Endothelial cell of umbilical vein (primary cell): Measurements from ENCODE around the gene TRAPPC2L.

Source experiments
- EZH2 ChIP-seq: IDR thresholded peaks from 2 replicates; pipeline ENCODE4 v1.6.1; 2012; ENCODE audit warnings: borderline replicate concordance, low read depth, mild to moderate bottlenecking, moderate library complexity, low read length, inconsistent platforms; ENCODE audit not compliant: severe bottlenecking
- JUN ChIP-seq: IDR thresholded peaks from 2 replicates; pipeline ENCODE4 v1.6.1; 2011; ENCODE audit warnings: borderline replicate concordance, low read depth; ENCODE audit not compliant: insufficient read length, insufficient read depth
- POLR2A ChIP-seq: IDR thresholded peaks from 2 replicates; pipeline ENCODE4 v1.6.1; 2012; ENCODE audit warnings: low read depth, mild to moderate bottlenecking, control low read depth, low read length
- POLR2AphosphoS5 ChIP-seq: IDR thresholded peaks from 2 replicates; pipeline ENCODE4 v1.6.1; 2012; ENCODE audit warnings: low read depth, mild to moderate bottlenecking, control low read depth, low read length, moderate library complexity; ENCODE audit not compliant: insufficient read depth
- TF ChIP-seq, protein P1 (sequence below), 2 donors: IDR thresholded peaks; 1 replicate in 1 of 2; 2 replicates in 1 of 2; pipeline ENCODE4 v1.5.1; 2011; ENCODE audit warnings: low read length in 2 of 2, mild to moderate bottlenecking in 2 of 2, moderate library complexity in 2 of 2, control low read depth in 1 of 2, inconsistent platforms in 1 of 2, low read depth in 1 of 2; ENCODE audit not compliant: insufficient read depth in 1 of 2; ENCODE audit errors: extremely low read depth in 1 of 2

DNA sequence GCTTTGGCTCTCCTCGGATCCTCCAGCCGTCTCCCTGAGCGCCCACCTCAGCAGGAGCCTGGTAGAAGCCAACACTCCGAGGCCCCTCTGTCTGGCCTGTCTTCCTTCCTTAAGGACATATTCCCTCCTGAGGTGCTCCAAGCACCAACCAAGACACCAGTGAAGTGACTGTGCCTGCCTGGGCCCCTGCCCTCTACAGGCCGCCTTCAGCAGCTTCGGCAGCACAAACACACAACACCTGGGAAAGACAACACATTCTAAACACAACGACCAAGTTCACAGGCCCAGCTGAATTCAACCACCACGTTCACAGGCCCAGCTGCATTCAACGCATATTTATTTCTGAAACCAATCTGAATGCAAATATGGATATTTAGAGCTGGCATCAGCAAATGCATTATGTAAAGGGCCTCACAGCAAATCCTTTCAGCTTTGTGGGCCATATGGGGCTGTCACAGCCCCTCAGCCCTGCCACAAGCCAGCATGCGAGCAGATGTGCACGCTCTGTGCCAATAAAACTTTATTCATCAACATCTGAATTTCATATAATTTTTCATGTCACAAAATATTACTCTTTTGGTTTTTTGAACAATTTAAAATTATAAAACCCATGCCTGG, 12.4 kb upstream of the TRAPPC2L start:
- TF ChIP-seq, protein P1, sequence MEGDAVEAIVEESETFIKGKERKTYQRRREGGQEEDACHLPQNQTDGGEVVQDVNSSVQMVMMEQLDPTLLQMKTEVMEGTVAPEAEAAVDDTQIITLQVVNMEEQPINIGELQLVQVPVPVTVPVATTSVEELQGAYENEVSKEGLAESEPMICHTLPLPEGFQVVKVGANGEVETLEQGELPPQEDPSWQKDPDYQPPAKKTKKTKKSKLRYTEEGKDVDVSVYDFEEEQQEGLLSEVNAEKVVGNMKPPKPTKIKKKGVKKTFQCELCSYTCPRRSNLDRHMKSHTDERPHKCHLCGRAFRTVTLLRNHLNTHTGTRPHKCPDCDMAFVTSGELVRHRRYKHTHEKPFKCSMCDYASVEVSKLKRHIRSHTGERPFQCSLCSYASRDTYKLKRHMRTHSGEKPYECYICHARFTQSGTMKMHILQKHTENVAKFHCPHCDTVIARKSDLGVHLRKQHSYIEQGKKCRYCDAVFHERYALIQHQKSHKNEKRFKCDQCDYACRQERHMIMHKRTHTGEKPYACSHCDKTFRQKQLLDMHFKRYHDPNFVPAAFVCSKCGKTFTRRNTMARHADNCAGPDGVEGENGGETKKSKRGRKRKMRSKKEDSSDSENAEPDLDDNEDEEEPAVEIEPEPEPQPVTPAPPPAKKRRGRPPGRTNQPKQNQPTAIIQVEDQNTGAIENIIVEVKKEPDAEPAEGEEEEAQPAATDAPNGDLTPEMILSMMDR (IDR thresholded peaks at IDR 0.05; ENCODE audit: extremely low read depth in 1 of 2, insufficient read depth in 1 of 2, low read depth in 1 of 2, low read length in 2 of 2): no peak
- TF ChIP-seq EZH2 (no peak), JUN (no peak), POLR2AphosphoS5 (no peak), POLR2A (no peak)
